ENCODE measurements around the gene ANTXRL.

DNA sequence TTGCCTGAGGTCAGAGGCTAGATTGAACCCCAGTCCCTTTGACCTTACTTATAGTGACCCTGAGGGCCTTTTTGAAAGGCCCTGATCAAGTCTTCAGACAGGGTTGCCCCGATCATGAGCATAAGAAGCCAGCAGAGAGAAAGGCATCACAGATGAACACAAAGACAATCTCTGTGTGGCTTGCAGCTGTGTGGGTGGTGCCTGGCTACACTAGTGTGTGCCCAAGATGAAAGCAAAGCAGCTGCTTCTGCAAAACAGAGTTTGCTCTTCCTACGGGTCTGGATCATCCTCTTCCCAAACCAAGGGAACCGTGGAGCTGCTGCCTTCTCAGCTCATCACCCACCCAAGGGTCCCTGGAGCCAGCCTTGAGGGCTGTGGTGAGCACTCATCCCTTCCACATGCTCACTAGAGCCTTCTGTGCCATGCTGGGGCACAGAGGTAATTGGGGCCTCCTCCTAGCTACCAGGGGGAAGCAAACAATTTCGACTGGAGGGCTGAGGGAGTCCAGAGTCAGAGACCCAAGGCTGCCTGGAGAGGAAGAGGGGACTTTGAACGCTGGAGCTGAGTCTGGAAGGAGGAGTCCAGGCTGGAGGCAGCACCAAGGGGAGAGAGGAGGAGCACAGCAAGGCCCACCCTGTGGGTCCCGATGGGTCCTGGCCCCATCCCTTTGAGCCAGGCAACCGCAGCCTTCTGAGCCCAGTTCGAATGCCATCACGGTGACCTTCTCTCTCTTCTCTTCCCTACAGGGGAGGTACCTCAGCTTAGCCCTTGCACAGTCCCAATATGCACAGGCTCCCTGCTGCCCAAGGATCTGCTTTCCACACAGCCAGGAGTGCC is 42.3 kb downstream of the ANTXRL start:
- TF ChIP-seq, protein P1, sequence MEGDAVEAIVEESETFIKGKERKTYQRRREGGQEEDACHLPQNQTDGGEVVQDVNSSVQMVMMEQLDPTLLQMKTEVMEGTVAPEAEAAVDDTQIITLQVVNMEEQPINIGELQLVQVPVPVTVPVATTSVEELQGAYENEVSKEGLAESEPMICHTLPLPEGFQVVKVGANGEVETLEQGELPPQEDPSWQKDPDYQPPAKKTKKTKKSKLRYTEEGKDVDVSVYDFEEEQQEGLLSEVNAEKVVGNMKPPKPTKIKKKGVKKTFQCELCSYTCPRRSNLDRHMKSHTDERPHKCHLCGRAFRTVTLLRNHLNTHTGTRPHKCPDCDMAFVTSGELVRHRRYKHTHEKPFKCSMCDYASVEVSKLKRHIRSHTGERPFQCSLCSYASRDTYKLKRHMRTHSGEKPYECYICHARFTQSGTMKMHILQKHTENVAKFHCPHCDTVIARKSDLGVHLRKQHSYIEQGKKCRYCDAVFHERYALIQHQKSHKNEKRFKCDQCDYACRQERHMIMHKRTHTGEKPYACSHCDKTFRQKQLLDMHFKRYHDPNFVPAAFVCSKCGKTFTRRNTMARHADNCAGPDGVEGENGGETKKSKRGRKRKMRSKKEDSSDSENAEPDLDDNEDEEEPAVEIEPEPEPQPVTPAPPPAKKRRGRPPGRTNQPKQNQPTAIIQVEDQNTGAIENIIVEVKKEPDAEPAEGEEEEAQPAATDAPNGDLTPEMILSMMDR (IDR thresholded peaks at IDR 0.05), result no peak
- TF ChIP-seq, protein P2, sequence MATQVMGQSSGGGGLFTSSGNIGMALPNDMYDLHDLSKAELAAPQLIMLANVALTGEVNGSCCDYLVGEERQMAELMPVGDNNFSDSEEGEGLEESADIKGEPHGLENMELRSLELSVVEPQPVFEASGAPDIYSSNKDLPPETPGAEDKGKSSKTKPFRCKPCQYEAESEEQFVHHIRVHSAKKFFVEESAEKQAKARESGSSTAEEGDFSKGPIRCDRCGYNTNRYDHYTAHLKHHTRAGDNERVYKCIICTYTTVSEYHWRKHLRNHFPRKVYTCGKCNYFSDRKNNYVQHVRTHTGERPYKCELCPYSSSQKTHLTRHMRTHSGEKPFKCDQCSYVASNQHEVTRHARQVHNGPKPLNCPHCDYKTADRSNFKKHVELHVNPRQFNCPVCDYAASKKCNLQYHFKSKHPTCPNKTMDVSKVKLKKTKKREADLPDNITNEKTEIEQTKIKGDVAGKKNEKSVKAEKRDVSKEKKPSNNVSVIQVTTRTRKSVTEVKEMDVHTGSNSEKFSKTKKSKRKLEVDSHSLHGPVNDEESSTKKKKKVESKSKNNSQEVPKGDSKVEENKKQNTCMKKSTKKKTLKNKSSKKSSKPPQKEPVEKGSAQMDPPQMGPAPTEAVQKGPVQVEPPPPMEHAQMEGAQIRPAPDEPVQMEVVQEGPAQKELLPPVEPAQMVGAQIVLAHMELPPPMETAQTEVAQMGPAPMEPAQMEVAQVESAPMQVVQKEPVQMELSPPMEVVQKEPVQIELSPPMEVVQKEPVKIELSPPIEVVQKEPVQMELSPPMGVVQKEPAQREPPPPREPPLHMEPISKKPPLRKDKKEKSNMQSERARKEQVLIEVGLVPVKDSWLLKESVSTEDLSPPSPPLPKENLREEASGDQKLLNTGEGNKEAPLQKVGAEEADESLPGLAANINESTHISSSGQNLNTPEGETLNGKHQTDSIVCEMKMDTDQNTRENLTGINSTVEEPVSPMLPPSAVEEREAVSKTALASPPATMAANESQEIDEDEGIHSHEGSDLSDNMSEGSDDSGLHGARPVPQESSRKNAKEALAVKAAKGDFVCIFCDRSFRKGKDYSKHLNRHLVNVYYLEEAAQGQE (IDR thresholded peaks at IDR 0.05; ENCODE audit: insufficient read depth in 1 of 2, low read depth in 2 of 2, low read length in 1 of 2), result no peak
- no peak for TF ChIP-seq SIN3A (IDR thresholded peaks at IDR 0.05; ENCODE audit: borderline replicate concordance, insufficient read depth, low read depth, low read length)
